Measurements from ENCODE around the gene TENT5C. TPM values are rescaled to one million over a fixed set of nuclear protein-coding genes. Genes with fewer than 3 reads are reported as not detected.

TENT5C gene
- polyA plus RNA-seq, 1 donor (not counting 4 experiments of a cell fraction or from before 2014, with no cell fraction given): 0.13 TPM

GRCh38 chr1:117578466-117578865 lies 27.4 kb upstream of the TENT5C start:
- Histone ChIP-seq H3K36me3 (ENCODE audit: control insufficient read depth in 2 of 2, extremely low read depth in 1 of 2, insufficient read depth in 2 of 2, low read length in 2 of 2) (no peaks in the 10 kb centered on the region), H3K4me3 (ENCODE audit: control insufficient read depth in 2 of 3, extremely low read depth in 1 of 3, insufficient read depth in 2 of 3, low read depth in 1 of 3, low read length in 3 of 3) (no peak overlapping the region), H3K4me1 (ENCODE audit: control insufficient read depth, extremely low read depth, insufficient read depth, low read length) (no peaks in the 10 kb centered on the region), H3K4me2 (ENCODE audit: control insufficient read depth, extremely low read depth, insufficient read depth, low read depth, low read length) (no peak overlapping the region), H3K27ac (ENCODE audit: control insufficient read depth, insufficient read depth, low read length) (no peak overlapping the region), H3K9me3 (ENCODE audit: control insufficient read depth, low read depth, low read length) (no peaks in the 10 kb centered on the region), H3K79me2 (ENCODE audit: control insufficient read depth, insufficient read depth, low read length) (no peaks in the 10 kb centered on the region), H3K9ac (ENCODE audit: control insufficient read depth, extremely low read depth, insufficient read depth, low read length) (no peak overlapping the region), H3K9me1 (ENCODE audit: control insufficient read depth, extremely low read depth, insufficient read depth, low read length) (no peaks in the 10 kb centered on the region), H4K20me1 (ENCODE audit: control insufficient read depth, extremely low read depth, insufficient read depth, low read length) (no peaks in the 10 kb centered on the region), H2AFZ (ENCODE audit: control insufficient read depth, low read length) (no peak overlapping the region), H3K27me3 (ENCODE audit: control insufficient read depth, extremely low read depth, insufficient read depth, low read length) (no peaks in the 10 kb centered on the region)
- DNase-seq (ENCODE audit: low read depth, low spot score) (no peak), FAIRE-seq (no peak)
- dilution Hi-C loops (cut with MboI; ENCODE audit: extremely low pct_ligation_motif_present, low sequenced_read_pairs): no loop called here
- TF ChIP-seq EZH2 (IDR thresholded peaks at IDR 0.05; ENCODE audit: low read length): no peak
- no peak for TF ChIP-seq CTCF (optimal IDR thresholded peaks at IDR 0.05 in 1 of 3, IDR thresholded peaks at IDR 0.05 in 1 of 3, conservative IDR thresholded peaks at IDR 0.05 in 1 of 3; ENCODE audit: extremely low read depth in 1 of 3, insufficient read depth in 2 of 3, low read length in 3 of 3)

- Histone ChIP-seq H3K79me2 (ENCODE audit: control insufficient read depth, insufficient read depth, low read length) (no peaks in the 10 kb centered on the region), H3K4me3 (ENCODE audit: control insufficient read depth in 2 of 3, extremely low read depth in 1 of 3, insufficient read depth in 2 of 3, low read depth in 1 of 3, low read length in 3 of 3) (no peak overlapping the region), H3K9ac (ENCODE audit: control insufficient read depth, extremely low read depth, insufficient read depth, low read length) (no peak overlapping the region), H4K20me1 (ENCODE audit: control insufficient read depth, extremely low read depth, insufficient read depth, low read length) (no peaks in the 10 kb centered on the region), H2AFZ (ENCODE audit: control insufficient read depth, low read length) (no peak overlapping the region), H3K27ac (ENCODE audit: control insufficient read depth, insufficient read depth, low read length) (no peak overlapping the region), H3K4me2 (ENCODE audit: control insufficient read depth, extremely low read depth, insufficient read depth, low read depth, low read length) (no peak overlapping the region), H3K9me1 (ENCODE audit: control insufficient read depth, extremely low read depth, insufficient read depth, low read length) (no peaks in the 10 kb centered on the region), H3K9me3 (ENCODE audit: control insufficient read depth, low read depth, low read length) (no peaks in the 10 kb centered on the region), H3K4me1 (ENCODE audit: control insufficient read depth, extremely low read depth, insufficient read depth, low read length) (no peaks in the 10 kb centered on the region), H3K36me3 (ENCODE audit: control insufficient read depth in 2 of 2, extremely low read depth in 1 of 2, insufficient read depth in 2 of 2, low read length in 2 of 2) (no peaks in the 10 kb centered on the region), H3K27me3 (ENCODE audit: control insufficient read depth, extremely low read depth, insufficient read depth, low read length) (no peaks in the 10 kb centered on the region)
- FAIRE-seq (no peak), DNase-seq (ENCODE audit: low read depth, low spot score) (no peak)
- no peak for TF ChIP-seq EZH2 (IDR thresholded peaks at IDR 0.05; ENCODE audit: low read length)
- TF ChIP-seq CTCF (optimal IDR thresholded peaks at IDR 0.05 in 1 of 3, IDR thresholded peaks at IDR 0.05 in 1 of 3, conservative IDR thresholded peaks at IDR 0.05 in 1 of 3; ENCODE audit: extremely low read depth in 1 of 3, insufficient read depth in 2 of 3, low read length in 3 of 3): no peak
- dilution Hi-C loops (cut with MboI; ENCODE audit: extremely low pct_ligation_motif_present, low sequenced_read_pairs): no loop called here
These were observed 26.5 kb upstream of the TENT5C start for GRCh38 chr1:117579221-117579906.
